CD4-positive, alpha-beta T cell treated with Interleukin-15 for 4 hours (primary cell): ENCODE measurements around the gene SFTPA1.
A peak's percentile ranks its signal among the peaks of the same experiment; 100 is the strongest.
"Not testable (repeated sequence)": the region's sequence is repeated elsewhere in the genome, so short reads cannot be mapped to it uniquely, and the experiment has no call there.

ENCODE experiments used
- DNase-seq: peaks from one replicate; pipeline ENCODE4 v3.0.0-alpha.2; 2020; ENCODE audit warnings: low spot score

SFTPA1 gene

DNA sequence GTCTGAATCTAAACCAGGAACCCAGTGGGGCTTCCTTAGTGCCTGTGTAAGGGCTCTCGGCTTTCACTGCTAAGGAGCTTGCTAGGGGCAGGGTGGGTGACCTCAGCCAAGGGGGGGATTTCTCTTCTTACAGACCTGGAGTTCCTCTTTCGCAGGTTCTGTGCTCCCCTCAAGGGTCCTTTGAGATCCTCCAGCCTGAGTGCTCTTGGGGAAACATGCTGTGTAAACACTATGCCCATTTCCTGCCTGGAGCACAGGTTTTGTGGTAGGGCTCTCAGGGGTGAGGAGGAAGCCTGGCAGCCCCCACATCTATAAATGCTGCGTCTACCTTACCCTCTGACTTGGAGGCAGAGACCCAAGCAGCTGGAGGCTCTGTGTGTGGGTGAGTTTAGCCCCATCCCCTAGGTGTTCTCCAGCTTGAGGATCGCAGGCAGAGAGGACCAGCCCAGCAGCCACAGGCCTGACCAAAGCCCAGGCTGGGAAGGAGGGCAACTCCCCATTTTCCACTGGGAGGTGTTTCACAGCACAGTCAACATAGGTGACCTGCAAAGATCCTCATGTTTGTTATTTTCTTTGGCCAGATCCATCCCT lies at the start of gene SFTPA1:
TSS of gene SFTPA1 (plus strand) at position 339 of the 591 bp plus-strand sequence. CDS start 887 bp downstream, outside the sequence.
- DNase-seq: no peak

DNA sequence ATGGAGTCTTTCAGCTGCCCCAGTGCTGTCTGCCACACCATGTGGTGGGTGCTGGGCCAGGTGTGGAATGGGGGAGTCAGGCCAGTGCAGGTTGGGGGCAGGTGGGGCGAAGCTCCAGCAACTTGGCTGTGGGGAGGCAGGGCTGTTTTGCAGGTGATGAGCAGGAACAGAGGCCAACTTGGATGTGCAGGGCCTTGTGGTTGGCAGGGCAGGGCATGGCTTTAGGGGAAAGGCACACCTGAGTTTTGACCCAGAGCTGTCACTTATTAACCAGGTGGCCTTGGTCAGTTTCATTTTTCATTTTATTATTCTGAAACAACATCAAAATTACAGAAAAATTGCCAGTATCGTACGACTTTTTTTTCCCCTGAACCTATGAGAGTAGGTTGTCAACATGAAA lies 49.5 kb upstream of the SFTPA1 start:
- DNase-seq: no peak

DNA sequence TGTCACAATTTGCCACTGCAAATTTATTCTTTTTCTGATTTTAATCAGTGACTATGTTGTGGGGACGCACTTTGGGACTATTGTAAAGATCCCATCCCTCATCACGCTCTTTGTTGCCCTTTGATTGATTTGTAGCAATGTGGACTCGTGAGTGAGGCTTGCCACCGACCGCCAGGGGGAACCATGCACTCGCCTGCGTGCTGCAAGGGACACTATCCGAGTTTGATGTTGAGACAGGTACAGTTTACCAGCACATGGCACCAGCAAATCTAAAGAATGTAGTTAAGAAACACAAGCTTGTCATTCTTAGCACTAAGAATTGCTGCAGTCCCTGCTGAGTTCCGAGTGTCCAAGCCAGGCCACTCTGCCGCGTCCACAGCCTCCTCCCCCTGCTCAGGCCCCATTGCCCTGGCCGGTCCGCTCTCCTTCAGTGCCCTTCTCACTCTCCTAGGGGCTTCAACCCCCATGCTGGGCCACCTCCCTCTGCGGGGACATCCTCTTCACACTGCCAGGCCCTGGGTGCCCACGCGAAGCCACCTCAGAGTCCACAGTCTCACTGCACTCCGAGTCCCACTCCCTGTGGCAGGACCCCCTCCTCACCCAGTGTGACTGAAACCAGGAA lies 48.5 kb upstream of the SFTPA1 start:
- peak; percentile 54 for DNase-seq

DNA sequence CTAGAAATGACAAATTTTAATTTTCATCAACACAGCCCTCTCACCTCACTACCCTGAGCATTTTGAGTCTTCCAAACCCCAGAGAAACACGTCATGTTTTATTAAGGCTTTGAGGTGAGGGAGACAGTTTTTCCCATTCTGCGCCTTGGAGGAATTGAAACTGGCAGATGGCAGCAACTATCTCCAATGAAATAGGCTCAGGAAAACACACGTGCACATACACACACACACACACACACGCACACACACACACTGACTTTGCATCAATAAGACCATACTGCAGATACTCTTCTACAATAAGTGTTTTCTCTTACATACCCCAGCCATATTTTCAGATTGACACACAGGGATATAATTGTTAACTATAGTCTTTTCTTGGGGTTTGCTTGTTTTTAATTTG lies 47.3 kb upstream of the SFTPA1 start:
- DNase-seq: no peak

DNA sequence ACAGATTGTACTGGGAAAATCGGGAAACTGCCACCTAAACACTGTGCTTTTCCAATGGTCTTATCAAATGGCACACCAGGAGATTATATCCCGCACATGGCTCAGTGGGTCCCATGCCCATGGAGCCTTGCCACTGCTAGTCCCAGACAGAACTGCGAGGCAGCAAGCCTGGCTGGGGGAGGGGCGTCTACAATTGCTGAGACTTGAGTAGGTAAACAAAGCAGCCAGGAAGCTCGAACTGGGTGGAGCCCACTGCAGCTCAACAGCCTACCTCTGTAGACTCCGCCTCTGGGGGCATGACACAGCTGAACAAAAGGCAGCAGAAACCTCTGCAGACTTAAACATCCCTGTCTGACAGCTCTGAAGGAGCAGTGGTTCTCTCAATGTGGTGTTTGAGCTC lies 40.1 kb upstream of the SFTPA1 start:
- not testable (repeated sequence) for DNase-seq

DNA sequence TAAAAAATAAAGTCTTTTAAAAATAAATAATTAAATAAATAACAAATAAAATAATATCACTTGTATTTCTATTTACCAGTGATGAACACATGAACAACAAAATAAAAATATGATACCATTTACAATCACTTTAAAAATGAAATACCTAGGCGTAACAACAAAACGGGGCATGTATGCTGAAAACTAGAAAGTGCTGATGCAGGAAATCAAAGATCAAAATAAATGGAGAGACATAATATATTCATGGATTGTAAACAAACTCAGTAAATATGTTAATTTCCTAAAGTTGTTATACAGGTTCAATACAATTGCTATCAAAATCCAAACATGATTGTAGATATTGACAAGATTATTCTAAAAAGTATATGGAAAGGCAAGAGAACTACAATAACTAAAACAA lies 31.4 kb upstream of the SFTPA1 start:
- no peak for DNase-seq

DNA sequence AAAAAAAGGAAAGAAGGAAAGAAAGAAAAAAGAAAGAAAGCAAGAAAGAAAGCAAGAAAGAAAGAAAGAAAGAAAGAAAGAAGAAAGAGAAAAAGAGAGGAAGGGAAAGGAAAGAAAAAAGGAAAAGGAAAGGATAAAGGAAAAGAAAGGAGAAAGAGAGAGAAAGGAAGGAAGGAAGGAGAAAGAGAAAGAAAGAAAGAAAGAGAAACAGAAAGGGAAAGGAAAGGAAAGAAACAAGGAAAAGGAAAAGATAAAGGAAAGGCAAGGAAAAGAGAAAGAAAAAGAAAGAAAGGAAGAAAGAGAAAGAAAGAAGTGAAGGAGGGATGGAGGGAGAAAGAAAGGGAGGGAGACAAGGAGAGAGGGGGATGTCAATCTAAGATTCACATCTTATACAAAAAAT lies 29.7 kb upstream of the SFTPA1 start:
- no peak for DNase-seq

DNA sequence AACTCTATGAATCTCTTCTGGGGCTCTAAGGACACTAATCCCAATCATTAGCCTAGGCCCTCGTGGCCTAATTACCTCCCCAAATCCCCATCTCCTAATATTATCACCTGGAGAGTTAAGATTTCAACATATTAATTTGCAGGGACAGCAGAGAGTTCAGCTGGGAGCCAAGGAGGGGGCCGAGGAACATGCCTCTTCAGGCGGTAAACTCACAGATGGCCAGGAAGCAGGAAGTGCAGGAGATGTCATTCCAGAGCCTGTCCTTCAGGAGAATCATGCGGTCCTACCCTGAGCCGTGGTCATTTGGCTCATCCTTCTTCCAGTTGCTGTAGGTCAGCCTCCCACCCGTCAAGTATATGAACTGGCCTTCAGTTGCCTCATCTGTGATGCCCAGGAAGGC lies 28.6 kb upstream of the SFTPA1 start:
- no peak for DNase-seq

DNA sequence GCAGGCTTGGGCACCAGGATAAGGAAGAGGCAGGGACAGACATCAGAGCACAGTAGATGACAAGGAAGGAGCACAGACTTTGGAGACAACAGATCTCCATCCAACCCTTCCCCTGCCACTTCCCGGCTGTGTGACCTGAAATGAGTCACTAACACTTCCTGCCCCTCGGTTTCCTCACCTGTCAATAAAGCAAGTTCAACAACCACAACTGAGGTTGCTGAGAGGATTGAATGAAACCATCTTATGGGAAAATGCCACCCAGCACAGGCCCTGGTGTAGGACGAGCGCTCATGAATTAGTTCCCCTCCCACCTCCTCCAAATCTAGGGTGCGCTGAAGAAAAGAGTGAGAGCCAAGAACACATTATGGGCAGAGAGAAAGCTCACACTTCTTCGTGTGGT lies 27.8 kb upstream of the SFTPA1 start:
- not testable (repeated sequence) for DNase-seq

DNA sequence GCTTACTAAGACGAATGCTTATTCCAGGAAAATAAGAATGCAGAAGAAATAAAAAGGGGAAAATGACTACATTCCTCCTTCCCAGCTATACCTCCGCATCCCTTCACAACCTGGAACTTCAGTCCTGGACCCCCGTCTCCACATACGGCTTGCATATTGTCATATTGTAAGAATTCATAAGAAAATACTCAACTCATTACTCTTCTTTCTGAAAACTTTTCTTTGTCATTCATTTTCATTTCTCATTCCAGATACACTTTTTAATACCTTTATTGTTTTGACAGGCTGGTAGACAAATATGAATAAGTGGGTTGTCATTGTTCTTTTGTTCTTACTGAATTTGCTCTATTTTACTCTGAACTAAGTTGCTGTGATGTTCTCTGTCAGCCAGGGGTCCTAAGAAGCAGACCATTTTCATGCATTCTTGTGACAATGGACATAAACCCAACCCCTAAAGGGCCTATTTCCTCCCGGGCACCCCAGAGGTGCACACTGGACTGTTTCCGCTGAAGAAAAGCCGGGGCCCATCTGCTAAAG lies 27.2 kb upstream of the SFTPA1 start:
- no peak for DNase-seq

DNA sequence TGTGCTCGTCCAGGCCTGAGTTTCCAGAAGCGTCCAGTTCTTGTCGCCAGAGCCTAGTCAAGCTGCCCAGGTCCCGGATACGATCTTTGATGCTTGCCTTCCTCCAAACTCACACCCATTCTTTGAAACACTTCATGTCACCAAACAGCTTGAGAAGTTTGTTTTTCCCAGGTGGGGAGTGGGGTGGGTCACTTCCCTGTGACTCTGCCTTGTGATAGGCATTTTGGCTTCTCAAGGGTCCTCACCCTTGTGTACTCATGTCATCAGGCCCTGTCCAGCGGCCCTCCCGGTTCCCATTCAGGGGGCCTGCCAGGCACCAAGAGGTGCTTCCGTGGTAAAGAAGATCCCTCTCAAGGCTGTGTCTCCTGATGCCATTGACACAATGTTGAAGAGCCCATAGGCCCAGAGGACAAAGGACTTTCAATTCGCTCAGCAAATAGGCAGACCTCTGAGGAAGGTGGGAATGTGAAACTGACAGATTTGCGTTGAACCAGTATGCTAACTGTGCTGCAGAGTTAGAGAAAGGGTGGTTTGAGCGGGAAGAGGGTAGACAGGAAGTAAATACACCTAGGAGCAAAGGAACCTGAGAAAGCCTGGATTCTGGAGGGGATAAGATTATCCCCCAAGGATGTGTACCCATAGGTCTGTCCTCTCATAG lies 24.7 kb upstream of the SFTPA1 start:
- DNase-seq: no peak

DNA sequence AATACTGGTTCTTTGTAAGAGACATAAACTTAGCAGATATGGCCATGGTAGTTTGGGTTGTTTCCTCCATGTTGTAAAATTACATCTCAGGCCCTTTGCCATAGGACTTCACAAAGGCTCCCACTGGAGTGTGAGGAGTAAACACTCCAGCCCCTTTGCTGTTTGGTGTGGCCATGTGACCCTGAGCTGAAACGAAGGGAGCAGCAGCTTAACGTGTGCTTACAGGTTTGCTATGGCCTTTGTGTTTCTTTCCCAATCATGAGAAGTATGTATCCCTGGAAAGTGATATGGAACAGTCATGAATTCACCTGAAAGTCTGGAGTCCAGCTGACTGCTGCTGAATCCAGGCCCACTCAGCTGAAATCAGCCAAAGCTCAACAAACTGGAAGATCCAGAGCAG lies 23.8 kb upstream of the SFTPA1 start:
- DNase-seq: no peak

DNA sequence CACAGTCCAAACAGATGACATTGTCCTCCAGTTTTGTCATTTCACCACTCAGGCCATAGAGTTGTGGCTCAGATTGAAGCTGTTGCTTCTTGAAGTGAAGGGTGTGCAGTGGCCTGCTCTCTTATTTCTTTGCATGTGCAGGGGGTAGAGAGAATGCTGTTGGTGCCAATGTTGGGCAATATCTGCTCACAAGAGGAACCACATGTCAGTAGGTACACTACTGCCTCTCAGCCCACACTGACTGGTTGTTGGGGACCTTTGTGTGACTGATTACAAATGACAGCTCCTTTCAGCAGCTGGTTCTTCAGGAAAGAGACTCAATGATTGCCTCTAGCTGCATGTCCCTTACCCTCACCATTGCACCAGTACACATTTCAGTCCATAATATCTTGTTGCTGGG lies 21.9 kb upstream of the SFTPA1 start:
- no peak for DNase-seq

DNA sequence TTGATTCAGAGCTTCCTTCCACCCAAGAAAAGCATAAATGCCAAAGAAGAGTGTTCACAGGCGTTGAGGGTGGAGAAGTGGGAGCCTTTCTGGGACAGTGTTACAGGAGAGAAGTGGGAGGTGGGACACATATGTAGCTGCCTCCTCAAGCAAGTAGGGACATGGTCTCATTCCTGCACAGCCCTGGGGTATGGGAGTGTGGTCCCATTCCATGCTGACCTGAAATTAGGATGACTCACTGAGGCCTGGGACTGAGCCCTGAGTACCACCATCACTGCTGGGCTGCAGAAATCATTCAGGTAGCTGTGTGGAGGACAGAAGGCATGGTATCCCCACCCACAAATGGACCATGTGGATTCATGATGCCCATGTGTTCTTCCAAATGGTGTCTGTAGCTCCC lies 17.4 kb upstream of the SFTPA1 start:
- DNase-seq: no peak

DNA sequence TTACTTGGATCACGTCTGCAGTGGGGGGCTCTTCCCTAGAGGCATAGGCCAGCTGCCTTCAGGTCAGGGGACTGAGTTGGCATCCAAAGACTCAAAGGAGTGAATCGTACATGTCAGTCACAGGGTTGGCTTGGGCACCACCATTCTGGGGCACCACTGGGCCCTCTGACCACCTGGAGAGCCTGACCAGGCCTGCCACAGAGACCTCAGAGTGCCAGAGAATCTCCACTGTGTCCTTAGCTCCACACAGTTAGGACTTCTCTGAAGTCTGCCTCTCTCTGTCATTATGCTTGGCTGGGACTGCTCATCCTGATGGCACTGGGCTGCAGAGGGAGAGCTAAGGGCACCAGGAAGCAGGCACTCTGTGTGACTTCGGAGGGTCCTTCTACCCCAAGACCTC lies 16.2 kb upstream of the SFTPA1 start:
- not testable (repeated sequence) for DNase-seq

DNA sequence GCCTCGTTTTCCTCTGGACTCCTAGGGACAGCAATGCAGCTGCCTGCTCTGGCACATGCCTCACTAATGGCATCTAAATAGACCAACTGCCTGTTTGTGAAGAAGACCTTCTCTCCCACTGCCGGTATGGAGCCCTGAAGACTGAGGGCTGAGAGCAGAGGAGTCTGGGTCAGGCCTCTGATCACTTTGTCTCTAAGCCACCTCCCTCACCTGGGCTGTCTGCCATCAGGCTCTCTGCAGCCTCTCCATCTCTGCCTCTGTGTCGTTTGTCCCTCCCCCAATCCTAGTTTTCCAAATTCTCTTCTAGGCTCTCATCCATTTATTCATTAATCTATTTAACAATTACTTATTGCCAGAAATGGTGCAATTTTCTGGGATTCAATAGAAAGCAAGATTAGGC lies 15.2 kb upstream of the SFTPA1 start:
- no peak for DNase-seq

DNA sequence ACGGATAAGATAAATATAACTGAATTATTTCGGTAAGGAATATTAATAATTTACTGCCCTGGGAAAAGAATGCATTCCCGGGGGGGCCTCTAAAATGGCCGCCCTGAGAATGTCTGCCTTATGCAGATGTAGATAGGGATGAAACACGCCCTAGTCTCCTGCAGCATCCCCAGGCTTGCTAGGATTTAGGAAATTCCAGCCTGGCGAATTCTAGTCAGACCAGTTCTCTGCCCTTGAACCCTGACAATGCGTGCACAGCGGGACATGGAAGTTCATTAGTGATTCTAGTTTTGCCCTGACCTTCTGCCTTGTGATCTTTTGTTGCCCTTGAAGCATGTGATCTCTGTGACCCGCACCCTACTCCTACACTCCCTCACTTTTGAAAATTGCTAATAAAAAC lies 11.1 kb upstream of the SFTPA1 start:
- DNase-seq: not testable (repeated sequence)

DNA sequence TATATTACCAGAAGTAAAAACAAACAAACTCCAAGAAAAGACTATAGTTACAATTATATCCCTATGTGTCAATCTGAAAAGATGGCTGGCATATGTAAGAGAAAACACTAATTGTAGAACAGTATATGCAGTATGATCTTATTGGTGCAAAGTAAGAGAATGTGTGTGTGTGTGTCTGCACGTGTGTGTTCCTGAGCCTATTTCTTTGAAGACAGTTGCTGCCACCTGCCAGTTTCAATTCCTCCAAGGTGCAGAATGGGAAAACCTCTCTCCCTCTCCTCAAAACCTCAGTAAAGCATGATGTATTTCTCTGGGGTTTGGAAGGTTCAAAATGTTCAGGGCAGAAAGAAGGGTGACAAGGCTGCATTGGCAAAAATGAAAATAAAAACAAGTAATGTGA lies 8.8 kb upstream of the SFTPA1 start:
- DNase-seq: no peak

DNA sequence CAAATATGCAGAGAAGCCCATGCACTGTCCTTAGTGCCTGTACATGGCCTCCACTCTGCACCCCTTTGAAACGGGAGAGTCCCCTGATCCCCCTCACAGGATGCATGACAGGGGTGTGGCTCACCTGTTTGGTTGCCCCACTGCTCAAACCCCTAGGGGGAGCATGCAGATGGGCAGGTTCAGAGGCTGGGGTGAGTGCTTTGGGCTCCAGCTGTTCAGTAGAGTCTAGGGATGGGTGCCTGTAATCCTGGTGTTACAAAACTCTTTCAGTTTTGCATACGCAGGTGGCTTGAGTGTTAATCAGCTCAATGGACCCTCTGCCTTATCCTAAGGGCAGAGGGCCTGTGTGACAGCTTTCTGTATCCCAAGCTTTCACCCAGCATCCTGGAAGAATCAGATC lies 7.8 kb upstream of the SFTPA1 start:
- DNase-seq: no peak

DNA sequence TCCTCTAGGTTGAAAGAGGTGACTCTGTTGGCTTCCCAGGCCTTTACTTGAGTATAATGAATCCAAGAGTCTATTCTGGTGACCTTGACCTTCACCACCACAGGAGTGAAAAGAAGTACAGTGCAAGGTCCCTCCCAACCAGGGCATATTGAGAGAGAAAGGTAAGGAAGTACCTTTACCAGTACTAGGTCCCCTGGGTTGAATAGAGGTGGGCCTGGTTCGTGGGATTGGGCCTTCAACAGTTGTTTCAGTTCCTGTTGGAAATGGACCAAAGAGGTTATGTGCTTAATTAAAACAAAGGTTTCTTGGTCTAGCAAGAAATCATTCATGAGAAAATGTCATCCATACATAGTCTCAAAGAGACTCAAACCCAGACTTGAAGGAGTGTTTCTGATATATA lies 6.4 kb upstream of the SFTPA1 start:
- no peak for DNase-seq

DNA sequence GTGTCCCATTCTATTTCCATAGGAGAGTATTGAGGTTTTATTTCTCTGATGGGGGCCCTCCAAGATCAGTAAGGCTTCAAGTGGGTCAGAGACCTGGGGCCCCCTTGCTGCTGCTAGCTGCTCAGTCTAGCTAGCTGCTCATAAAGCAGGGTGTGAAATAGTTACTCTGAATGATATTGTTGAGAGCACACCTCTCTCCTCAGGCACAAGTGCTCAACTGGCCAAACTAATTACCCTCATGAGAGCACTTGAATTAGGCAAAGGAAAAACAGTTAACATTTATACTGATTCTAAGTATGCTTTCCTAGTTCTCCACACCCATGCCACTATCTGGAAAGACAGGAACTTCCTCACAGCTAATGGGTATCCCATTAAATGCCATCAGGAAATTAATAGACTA lies 5.4 kb upstream of the SFTPA1 start:
- DNase-seq: no peak

DNA sequence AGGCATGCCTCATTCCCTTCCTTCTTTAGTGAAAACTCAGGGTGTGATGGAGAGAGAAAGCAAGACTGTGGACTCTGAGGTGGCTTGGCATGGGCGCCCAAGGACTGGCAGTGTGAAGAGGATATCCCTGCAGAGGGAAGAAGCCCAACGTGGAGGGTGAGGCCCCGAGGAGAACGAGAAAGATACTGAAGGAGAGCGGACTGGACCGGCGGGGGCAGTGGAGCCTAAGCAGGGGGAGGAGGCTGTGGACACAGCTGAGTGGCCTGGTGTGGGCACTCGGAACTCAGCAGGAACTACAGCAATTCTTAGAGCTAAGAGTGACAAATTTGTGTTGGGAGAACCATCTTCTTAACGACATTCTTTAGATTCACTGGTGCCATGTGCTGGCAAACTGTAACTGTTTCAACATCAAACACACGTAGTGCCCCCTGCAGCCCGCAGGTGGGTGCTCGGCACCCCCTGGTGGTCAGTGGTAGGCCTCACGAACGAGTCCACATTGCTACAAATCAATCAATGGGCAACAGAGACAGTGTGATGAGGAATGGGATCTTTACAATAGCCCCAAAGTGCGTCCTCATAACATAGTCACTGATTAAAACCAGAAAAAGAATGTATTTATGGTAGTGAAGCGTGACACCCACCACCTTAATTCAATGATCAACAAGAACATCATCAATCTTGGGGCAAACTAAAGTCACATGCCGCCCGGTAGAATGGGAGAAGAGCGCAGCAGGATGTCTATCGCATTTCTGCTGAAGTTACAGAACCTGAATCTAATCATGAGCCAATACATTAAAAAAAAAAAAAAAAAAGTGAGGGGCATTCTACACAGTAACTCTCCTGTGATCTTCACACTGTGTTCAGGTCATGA lies 2.0 kb upstream of the SFTPA1 start:
- DNase-seq: peak; percentile 14
